Esophagus squamous epithelium (tissue), 4 donors: ENCODE data around the gene CRTC3.

Experiments
- CTCF ChIP-seq, 6 experiments: fragments of 450-650 bp in 4 of 6; fragments of 200-600 bp in 2 of 6; sonication (generic) in 2 of 6; IDR thresholded peaks; one replicate each; pipeline ENCODE4 v1.5.1; 2016 to 2019; ENCODE audit warnings: antibody characterized with exemption in 6 of 6, mild to moderate bottlenecking in 4 of 6, moderate library complexity in 4 of 6
- POLR2A ChIP-seq, 4 donors: fragments of 450-650 bp; IDR thresholded peaks; one replicate each; pipeline ENCODE4 v1.6.1; 2017; ENCODE audit warnings: antibody characterized with exemption in 4 of 4, mild to moderate bottlenecking in 4 of 4, moderate library complexity in 3 of 4

- TF ChIP-seq POLR2A (IDR thresholded peaks at IDR 0.05), result no peak
- no peak for TF ChIP-seq CTCF (IDR thresholded peaks at IDR 0.05)
Measured at GRCh38 chr15:90667073-90667754, 137.5 kb downstream of the CRTC3 start.
